NCI-H2227 treated with DMSO at 0.1 percent for 48 hours (cell line): ENCODE data around the gene MYZAP.
A peak's percentile ranks its signal among the peaks of the same experiment; 100 is the strongest.

Experiments
- DNase-seq: peaks from one replicate; lab custom pipeline; 2025; lab: John Stamatoyannopoulos, UW

Gene MYZAP

GRCh38 chr15:57698991-57699390 is 107.3 kb downstream of the MYZAP start:
- no peak for DNase-seq

- DNase-seq = no peak
Observed at GRCh38 chr15:57703387-57703786, 111.7 kb downstream of the MYZAP start.

- no peak for DNase-seq
Observed at GRCh38 chr15:57704441-57704840, 112.7 kb downstream of the MYZAP start.

- DNase-seq = no peak
Observed at GRCh38 chr15:57705746-57706404, 114.2 kb downstream of the MYZAP start.

GRCh38 chr15:57706405-57707209 is 114.9 kb downstream of the MYZAP start, which contains the start of gene POLR2M:
Gene POLR2M (plus strand): TSS chr15:57706714. CDS start chr15:57706843, 129 bp downstream.
- peak; percentile 83 for DNase-seq

- DNase-seq = no peak
Observed at GRCh38 chr15:57708047-57708446, 116.3 kb downstream of the MYZAP start.

- DNase-seq = no peak
Observed at GRCh38 chr15:57718309-57718708, 126.6 kb downstream of the MYZAP start.

- DNase-seq = no peak
Observed at GRCh38 chr15:57720867-57721266, 129.2 kb downstream of the MYZAP start.

GRCh38 chr15:57726411-57726810 is 134.7 kb downstream of the MYZAP start:
- no peak for DNase-seq

- no peak for DNase-seq
Observed at GRCh38 chr15:57727031-57727430, 135.3 kb downstream of the MYZAP start.

GRCh38 chr15:57728436-57728835 is 136.7 kb downstream of the MYZAP start:
- no peak for DNase-seq

- no peak for DNase-seq
Observed at GRCh38 chr15:57730876-57731275, 139.2 kb downstream of the MYZAP start.

- DNase-seq = no peak
Observed at GRCh38 chr15:57731530-57732103, 139.9 kb downstream of the MYZAP start.

- peak; percentile 1 for DNase-seq
Observed at GRCh38 chr15:57732526-57733331, 141.0 kb downstream of the MYZAP start.

- DNase-seq = no peak
Observed at GRCh38 chr15:57734860-57735259, 143.2 kb downstream of the MYZAP start.
